Measurements from ENCODE around the gene DSP.

Gene DSP

GRCh38 chr6:7502743-7503142, 38.7 kb upstream of the DSP start:
- Mint-ChIP-seq H3K36me3 (ENCODE audit: low read depth) (no peaks in the 10 kb centered on the region), H3K27ac (no peak overlapping the region), H3K4me1 (peaks cover 5% of the 10 kb centered on the region), H3K4me3 (no peak overlapping the region), H3K27me3 (ENCODE audit: low read depth) (no peaks in the 10 kb centered on the region), H3K9me3 (no peaks in the 10 kb centered on the region)
- TF ChIP-seq CTCF (IDR thresholded peaks at IDR 0.05; ENCODE audit: unreplicated experiment in 3 of 3), result no peak

GRCh38 chr6:7504041-7504440, 37.4 kb upstream of the DSP start:
- Mint-ChIP-seq H3K9me3 (no peaks in the 10 kb centered on the region), H3K4me1 (peaks cover 5% of the 10 kb centered on the region), H3K27ac (no peak overlapping the region), H3K36me3 (ENCODE audit: low read depth) (no peaks in the 10 kb centered on the region), H3K27me3 (ENCODE audit: low read depth) (no peaks in the 10 kb centered on the region), H3K4me3 (no peak overlapping the region)
- no peak for TF ChIP-seq CTCF (IDR thresholded peaks at IDR 0.05; ENCODE audit: unreplicated experiment in 3 of 3)

GRCh38 chr6:7505189-7505699, 36.2 kb upstream of the DSP start:
- Mint-ChIP-seq H3K27me3 (ENCODE audit: low read depth) (no peaks in the 10 kb centered on the region), H3K27ac (peak overlapping the region; percentile 73 to 89 (median 74)), H3K36me3 (ENCODE audit: low read depth) (no peaks in the 10 kb centered on the region), H3K9me3 (no peaks in the 10 kb centered on the region), H3K4me3 (no peak overlapping the region), H3K4me1 (peaks cover 5% of the 10 kb centered on the region)
- TF ChIP-seq CTCF (IDR thresholded peaks at IDR 0.05; ENCODE audit: unreplicated experiment in 3 of 3), result no peak

- Mint-ChIP-seq H3K27ac (no peak overlapping the region), H3K9me3 (no peaks in the 10 kb centered on the region), H3K4me1 (peaks cover 5% of the 10 kb centered on the region), H3K4me3 (no peak overlapping the region), H3K36me3 (ENCODE audit: low read depth) (no peaks in the 10 kb centered on the region), H3K27me3 (ENCODE audit: low read depth) (peaks cover 2% of the 10 kb centered on the region)
- TF ChIP-seq CTCF (IDR thresholded peaks at IDR 0.05; ENCODE audit: unreplicated experiment in 3 of 3), result no peak
Measured at GRCh38 chr6:7507600-7507999, 33.9 kb upstream of the DSP start.

GRCh38 chr6:7512320-7512719, 29.2 kb upstream of the DSP start:
- no peaks in the 10 kb centered on the region for H3K9me3 Mint-ChIP-seq
- no peak overlapping the region for H3K4me3 Mint-ChIP-seq
- H3K27me3 Mint-ChIP-seq (ENCODE audit: low read depth), result peaks cover 3% of the 10 kb centered on the region
- no peak for TF ChIP-seq CTCF (IDR thresholded peaks at IDR 0.05; ENCODE audit: unreplicated experiment in 3 of 3)
- no peaks in the 10 kb centered on the region for H3K4me1 Mint-ChIP-seq
- no peaks in the 10 kb centered on the region for H3K36me3 Mint-ChIP-seq (ENCODE audit: low read depth)
- H3K27ac Mint-ChIP-seq, result no peak overlapping the region

- Mint-ChIP-seq H3K36me3 (ENCODE audit: low read depth) (no peaks in the 10 kb centered on the region), H3K4me3 (no peak overlapping the region), H3K27ac (no peak overlapping the region), H3K27me3 (ENCODE audit: low read depth) (peaks cover 3% of the 10 kb centered on the region), H3K9me3 (no peaks in the 10 kb centered on the region), H3K4me1 (no peaks in the 10 kb centered on the region)
- no peak for TF ChIP-seq CTCF (IDR thresholded peaks at IDR 0.05; ENCODE audit: unreplicated experiment in 3 of 3)
Measured at GRCh38 chr6:7513529-7513928, 27.9 kb upstream of the DSP start.
